Thyroid gland (tissue), 4 donors: ENCODE data around the gene MTG1. TPM values are rescaled to one million over a fixed set of nuclear protein-coding genes. Genes with fewer than 3 reads are reported as not detected.
"Not testable (repeated sequence)": the region's sequence is repeated elsewhere in the genome, so short reads cannot be mapped to it uniquely, and the experiment has no call there.

Experiments used
- DNase-seq, 2 donors: peaks; one replicate each; pipeline ENCODE4 v3.0.0-alpha.2; 2019
- H3K27ac ChIP-seq, 3 donors: fragments of 200-600 bp; sonication (generic); 1 replicate in 2 of 3; 2 replicates in 1 of 3; pipeline ENCODE4 v1.5.1; 2016 to 2019; ENCODE audit warnings: mild to moderate bottlenecking in 1 of 3, moderate library complexity in 1 of 3
- H3K27me3 ChIP-seq: fragments of 200-600 bp; sonication (generic); one replicate; pipeline ENCODE4 v1.5.1; 2019
- H3K36me3 ChIP-seq, 2 donors: fragments of 200-600 bp; sonication (generic); one replicate each; pipeline ENCODE4 v1.5.1; 2016 to 2019
- H3K4me1 ChIP-seq, 2 donors: fragments of 200-600 bp; sonication (generic); one replicate each; pipeline ENCODE4 v1.5.1; 2017 to 2019
- H3K4me3 ChIP-seq, 3 donors: fragments of 200-600 bp; sonication (generic); replicated peaks in 1 of 3; 1 replicate in 2 of 3; 2 replicates in 1 of 3; pipeline ENCODE4 v1.5.1; 2016; ENCODE audit warnings: mild to moderate bottlenecking in 1 of 3
- H3K9me3 ChIP-seq: fragments of 200-600 bp; sonication (generic); one replicate; pipeline ENCODE4 v1.5.1; 2017
- POLR2A ChIP-seq, 2 donors: fragments of 450-650 bp; IDR thresholded peaks; one replicate each; pipeline ENCODE4 v1.6.1; 2017; ENCODE audit warnings: antibody characterized with exemption in 2 of 2, mild to moderate bottlenecking in 2 of 2, moderate library complexity in 1 of 2
- WGBS, 2 donors: methylation state at CpG; one replicate each; pipeline ENCODE4 v1.1.5; 2017; 5-methylcytosine and 5-hydroxymethylcytosine counted together
- intact Hi-C: fragments of 100-400 bp; cut with DNase I; formaldehyde crosslinking; loops from one replicate; pipeline ENCODE4 v1.15.1; 2023
- total RNA-seq, 4 donors: library from RNA; depleted of rRNA; stranded (reverse); fragments of >200 nt; gene quantifications; one replicate each; pipeline ENCODE4 v1.2.3, GENCODE V29; 2016
- TF ChIP-seq, protein P1 (sequence below), 6 experiments: fragments of 200-600 bp in 3 of 6; fragments of 450-650 bp in 3 of 6; sonication (generic) in 3 of 6; IDR thresholded peaks; one replicate each; pipeline ENCODE4 v1.5.1; 2016 to 2019; ENCODE audit warnings: antibody characterized with exemption in 6 of 6, mild to moderate bottlenecking in 2 of 6, inconsistent platforms in 1 of 6, moderate library complexity in 1 of 6

The MTG1 gene
- total RNA-seq, 4 donors from 2014 or later = 23.8 to 40.8 (median 35.0) TPM

DNA sequence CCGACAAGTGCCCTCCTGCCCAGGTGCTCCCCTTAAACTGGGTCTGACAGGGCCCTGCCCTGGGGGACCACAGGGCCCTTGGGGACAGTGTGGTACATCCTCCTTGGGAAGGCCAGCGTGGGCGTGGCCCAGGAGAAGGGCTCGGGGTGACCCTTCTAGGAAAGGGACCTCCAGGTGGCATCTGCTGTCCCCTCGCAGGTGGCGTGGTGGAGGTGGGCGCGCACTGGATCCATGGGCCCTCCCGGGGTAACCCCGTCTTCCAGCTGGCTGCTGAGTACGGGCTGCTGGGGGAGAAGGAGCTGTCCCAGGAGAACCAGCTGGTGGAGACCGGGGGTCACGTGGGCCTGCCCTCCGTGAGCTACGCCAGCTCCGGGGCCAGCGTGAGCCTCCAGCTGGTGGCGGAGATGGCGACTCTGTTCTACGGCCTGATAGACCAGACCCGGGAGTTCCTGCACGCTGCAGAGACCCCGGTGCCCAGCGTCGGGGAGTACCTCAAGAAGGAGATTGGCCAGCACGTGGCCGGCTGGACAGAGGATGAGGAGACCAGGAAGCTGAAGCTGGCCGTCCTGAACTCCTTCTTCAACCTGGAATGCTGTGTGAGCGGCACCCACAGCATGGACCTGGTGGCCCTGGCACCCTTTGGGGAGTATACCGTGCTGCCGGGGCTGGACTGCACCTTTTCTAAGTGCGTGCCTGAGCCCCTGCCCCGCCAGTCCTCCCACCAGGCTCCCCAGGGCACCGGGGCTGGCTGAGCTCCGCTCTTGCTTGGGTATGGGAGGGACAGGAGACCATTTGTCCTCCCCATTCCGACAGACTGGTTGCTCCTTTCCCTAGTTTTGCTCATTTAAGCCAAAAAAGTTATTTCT, 13.9 kb upstream of the MTG1 start:
- WGBS, 2 donors = 93 to 95% methylated on average over 19 to 23 of the region's 36 CpGs
- peak overlapping the region in 1 of 3 donors; percentile 31 for H3K27ac ChIP-seq
- TF ChIP-seq, protein P1, sequence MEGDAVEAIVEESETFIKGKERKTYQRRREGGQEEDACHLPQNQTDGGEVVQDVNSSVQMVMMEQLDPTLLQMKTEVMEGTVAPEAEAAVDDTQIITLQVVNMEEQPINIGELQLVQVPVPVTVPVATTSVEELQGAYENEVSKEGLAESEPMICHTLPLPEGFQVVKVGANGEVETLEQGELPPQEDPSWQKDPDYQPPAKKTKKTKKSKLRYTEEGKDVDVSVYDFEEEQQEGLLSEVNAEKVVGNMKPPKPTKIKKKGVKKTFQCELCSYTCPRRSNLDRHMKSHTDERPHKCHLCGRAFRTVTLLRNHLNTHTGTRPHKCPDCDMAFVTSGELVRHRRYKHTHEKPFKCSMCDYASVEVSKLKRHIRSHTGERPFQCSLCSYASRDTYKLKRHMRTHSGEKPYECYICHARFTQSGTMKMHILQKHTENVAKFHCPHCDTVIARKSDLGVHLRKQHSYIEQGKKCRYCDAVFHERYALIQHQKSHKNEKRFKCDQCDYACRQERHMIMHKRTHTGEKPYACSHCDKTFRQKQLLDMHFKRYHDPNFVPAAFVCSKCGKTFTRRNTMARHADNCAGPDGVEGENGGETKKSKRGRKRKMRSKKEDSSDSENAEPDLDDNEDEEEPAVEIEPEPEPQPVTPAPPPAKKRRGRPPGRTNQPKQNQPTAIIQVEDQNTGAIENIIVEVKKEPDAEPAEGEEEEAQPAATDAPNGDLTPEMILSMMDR (IDR thresholded peaks at IDR 0.05) = no peak
- no peak for TF ChIP-seq POLR2A (IDR thresholded peaks at IDR 0.05)
- peaks cover 10 to 15% of the 10 kb centered on the region in 2 donors for H3K4me1 ChIP-seq
- intact Hi-C loops = loop anchor here (5.0 kb wide), 1 partner anchor 68 kb away; no protein-coding TSS in a partner anchor
- H3K27me3 ChIP-seq = no peaks in the 10 kb centered on the region
- no peaks in the 10 kb centered on the region for H3K36me3 ChIP-seq
- no peak for DNase-seq
- H3K4me3 ChIP-seq = peak overlapping the region in 2 of 3 donors; percentile 51 to 52
- no peaks in the 10 kb centered on the region for H3K9me3 ChIP-seq

DNA sequence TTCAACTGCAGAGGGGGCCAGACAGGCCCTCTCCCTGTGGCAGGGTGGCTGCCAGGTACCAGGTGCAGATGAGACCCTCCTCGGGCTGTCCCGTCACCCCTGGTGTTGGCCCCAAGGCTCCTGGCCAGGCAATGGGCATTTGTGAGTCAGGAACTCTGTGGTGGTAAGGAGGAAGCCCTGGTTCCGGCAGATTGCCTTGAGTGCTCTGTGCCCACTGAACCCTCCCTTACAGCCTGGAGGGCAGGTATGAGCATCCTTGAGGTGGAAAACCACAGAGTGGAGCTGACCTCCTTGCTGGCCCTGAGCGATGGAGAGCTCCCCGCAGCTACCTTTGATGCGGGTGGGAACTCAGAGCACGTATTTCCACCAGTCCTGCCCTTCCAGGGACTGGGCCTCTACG, 12.9 kb upstream of the MTG1 start:
- no peaks in the 10 kb centered on the region for H3K9me3 ChIP-seq
- intact Hi-C loops = no loop called here
- WGBS, 2 donors = 68 to 81% methylated on average over 5 to 6 of the region's 8 CpGs
- H3K27ac ChIP-seq = no peak overlapping the region
- H3K27me3 ChIP-seq = no peaks in the 10 kb centered on the region
- H3K36me3 ChIP-seq = no peaks in the 10 kb centered on the region
- H3K4me3 ChIP-seq = no peak overlapping the region
- H3K4me1 ChIP-seq = peaks cover 10 to 15% of the 10 kb centered on the region in 2 donors
- TF ChIP-seq, protein P1 (IDR thresholded peaks at IDR 0.05) = no peak
- no peak for TF ChIP-seq POLR2A (IDR thresholded peaks at IDR 0.05)
- DNase-seq = peak; percentile 35 to 54

DNA sequence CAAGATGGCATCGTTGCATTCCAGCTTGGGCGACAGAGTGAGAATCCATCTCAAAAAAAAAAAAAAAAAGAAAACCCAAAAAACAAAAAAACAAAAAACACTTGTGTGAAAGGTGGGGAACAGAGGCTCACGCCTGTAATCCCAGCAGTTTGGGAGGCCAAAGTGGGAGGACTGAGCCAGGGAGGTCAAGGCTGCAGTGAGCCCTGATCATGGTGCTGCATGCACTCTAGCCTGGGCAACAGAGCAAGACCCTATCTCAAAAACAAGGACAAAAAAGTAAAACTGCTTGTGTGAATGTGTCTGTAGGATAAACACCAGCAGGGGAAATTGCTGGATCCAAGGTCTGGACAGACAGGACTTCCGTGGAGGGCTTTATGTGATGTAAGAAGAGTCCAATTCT, 10.4 kb upstream of the MTG1 start:
- Histone ChIP-seq H3K4me1 (peaks cover 6% of the 10 kb centered on the region in 2 donors), H3K27ac (no peak overlapping the region), H3K9me3 (no peaks in the 10 kb centered on the region), H3K4me3 (no peak overlapping the region), H3K27me3 (no peaks in the 10 kb centered on the region), H3K36me3 (no peaks in the 10 kb centered on the region)
- TF ChIP-seq, protein P1 (IDR thresholded peaks at IDR 0.05) = no peak
- no peak for TF ChIP-seq POLR2A (IDR thresholded peaks at IDR 0.05)
- no peak for DNase-seq
- intact Hi-C loops = no loop called here
- 96% methylated on average over 4 of the region's 4 CpGs for WGBS, 2 donors

DNA sequence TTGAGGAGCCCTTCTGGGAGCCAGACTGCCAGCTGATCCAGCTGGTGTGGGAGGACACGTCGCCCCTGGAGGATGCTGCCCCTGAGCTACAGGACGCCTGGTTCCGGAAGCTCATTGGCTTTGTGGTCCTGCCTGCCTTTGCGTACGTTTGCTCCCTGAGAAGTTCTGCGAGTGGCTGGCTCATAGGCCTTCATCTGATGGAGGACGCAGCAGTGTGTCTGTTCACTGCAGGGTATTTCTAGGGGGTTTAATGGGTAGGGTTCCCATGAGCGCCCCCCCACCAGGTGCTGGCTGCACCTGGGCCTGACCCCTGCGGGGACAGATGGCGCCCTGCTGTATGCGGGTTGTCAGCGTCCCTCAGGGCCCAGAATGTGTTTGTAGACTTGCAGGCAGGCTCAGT, 9.9 kb upstream of the MTG1 start:
- H3K27me3 ChIP-seq = no peaks in the 10 kb centered on the region
- intact Hi-C loops = no loop called here
- no peak for TF ChIP-seq POLR2A (IDR thresholded peaks at IDR 0.05)
- TF ChIP-seq, protein P1 (IDR thresholded peaks at IDR 0.05) = no peak
- no peaks in the 10 kb centered on the region for H3K9me3 ChIP-seq
- no peak for DNase-seq
- H3K4me1 ChIP-seq = peaks cover 6% of the 10 kb centered on the region in 2 donors
- 96 to 98% methylated on average over 9 of the region's 13 CpGs for WGBS, 2 donors
- no peak overlapping the region for H3K4me3 ChIP-seq
- H3K36me3 ChIP-seq = no peaks in the 10 kb centered on the region
- H3K27ac ChIP-seq = no peak overlapping the region

DNA sequence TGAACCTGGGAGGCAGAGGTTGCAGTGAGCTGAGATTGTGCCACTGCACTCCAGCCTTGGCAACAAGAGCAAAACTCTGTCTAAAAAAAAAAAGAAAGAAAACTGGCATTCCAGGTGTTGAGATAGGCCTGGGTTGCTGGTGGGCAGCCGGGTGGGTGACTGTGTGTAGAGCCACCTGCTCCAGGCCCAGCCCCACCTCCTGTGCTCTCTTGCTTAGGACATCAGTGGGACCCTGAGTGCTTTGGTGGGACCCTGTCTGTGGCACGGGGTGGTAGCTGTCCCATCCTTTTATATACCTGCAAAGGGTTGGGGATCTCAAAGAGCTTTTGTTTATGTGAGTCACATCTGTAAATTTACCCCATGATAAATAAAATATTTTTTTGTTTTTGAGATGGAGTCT, 8.7 kb upstream of the MTG1 start:
- Histone ChIP-seq H3K9me3 (no peaks in the 10 kb centered on the region), H3K27ac (no peak overlapping the region), H3K27me3 (no peaks in the 10 kb centered on the region), H3K36me3 (no peaks in the 10 kb centered on the region), H3K4me3 (no peak overlapping the region), H3K4me1 (no peaks in the 10 kb centered on the region)
- DNase-seq = no peak
- 97 to 100% methylated on average over 2 of the region's 2 CpGs for WGBS, 2 donors
- intact Hi-C loops = no loop called here
- TF ChIP-seq POLR2A (IDR thresholded peaks at IDR 0.05) = no peak
- TF ChIP-seq, protein P1 (IDR thresholded peaks at IDR 0.05) = no peak

DNA sequence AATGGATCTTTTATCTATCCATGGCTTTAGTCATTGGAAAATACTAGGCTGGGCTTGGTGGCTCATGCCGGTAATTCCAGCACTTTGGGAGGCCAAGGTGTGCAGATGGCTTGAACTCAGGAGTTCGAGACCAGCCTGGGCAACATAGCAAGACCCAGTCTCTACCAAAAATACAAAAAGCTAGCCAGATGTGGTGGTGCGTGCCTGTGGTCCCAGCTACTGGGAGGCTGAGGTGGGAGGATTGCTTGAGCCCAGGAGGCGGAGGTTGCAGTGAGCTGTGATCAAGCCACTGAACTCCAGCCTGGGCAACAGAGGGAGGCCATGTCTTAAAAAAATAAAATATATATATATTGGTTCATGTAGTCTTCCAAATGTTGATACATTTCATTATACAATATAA, 7.0 kb upstream of the MTG1 start:
- intact Hi-C loops, H3K27me3 ChIP-seq, H3K9me3 ChIP-seq, H3K4me1 ChIP-seq, H3K36me3 ChIP-seq, H3K4me3 ChIP-seq, DNase-seq, H3K27ac ChIP-seq: not testable (repeated sequence)
- 94 to 100% methylated on average over 4 of the region's 4 CpGs for WGBS, 2 donors
